ENCODE data around the gene CLK3. TPM values are rescaled to one million over a fixed set of nuclear protein-coding genes. Genes with fewer than 3 reads are reported as not detected.

CLK3 gene
- total RNA-seq, 1 donor from 2014 or later, result 53.1 TPM

DNA sequence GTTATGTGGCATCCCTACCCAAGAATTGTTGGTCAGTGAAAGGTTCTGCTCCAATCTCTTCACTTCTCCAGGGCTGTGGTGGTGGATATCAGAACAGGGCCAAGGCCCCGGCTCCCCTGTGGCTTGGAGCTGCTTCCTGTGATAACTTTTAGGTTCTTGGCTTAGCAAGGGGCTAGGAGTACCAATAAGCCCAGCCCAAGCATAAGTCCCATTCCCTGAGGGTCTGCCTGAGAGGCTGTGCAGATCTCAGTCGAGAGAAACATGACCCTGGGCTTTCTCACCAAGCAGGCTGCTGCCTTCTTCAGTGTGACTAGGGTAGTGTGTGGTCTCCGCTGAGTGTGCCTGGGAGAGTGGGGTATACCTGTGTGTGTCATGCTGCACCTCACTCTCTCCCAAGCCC lies 7.1 kb downstream of the CLK3 start:
- intact Hi-C loops (cut with micrococcal nuclease), result no loop called here
- DNase-seq, result no peak
- TF ChIP-seq, protein P1, sequence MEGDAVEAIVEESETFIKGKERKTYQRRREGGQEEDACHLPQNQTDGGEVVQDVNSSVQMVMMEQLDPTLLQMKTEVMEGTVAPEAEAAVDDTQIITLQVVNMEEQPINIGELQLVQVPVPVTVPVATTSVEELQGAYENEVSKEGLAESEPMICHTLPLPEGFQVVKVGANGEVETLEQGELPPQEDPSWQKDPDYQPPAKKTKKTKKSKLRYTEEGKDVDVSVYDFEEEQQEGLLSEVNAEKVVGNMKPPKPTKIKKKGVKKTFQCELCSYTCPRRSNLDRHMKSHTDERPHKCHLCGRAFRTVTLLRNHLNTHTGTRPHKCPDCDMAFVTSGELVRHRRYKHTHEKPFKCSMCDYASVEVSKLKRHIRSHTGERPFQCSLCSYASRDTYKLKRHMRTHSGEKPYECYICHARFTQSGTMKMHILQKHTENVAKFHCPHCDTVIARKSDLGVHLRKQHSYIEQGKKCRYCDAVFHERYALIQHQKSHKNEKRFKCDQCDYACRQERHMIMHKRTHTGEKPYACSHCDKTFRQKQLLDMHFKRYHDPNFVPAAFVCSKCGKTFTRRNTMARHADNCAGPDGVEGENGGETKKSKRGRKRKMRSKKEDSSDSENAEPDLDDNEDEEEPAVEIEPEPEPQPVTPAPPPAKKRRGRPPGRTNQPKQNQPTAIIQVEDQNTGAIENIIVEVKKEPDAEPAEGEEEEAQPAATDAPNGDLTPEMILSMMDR (IDR thresholded peaks at IDR 0.05; ENCODE audit: borderline replicate concordance), result no peak
- Histone ChIP-seq H3K4me1 (peaks cover 60% of the 10 kb centered on the region), H3K27me3 (ENCODE audit: low read depth) (no peaks in the 10 kb centered on the region), H3K36me3 (peaks cover 89% of the 10 kb centered on the region), H3K9me3 (replicated peaks) (no peaks in the 10 kb centered on the region), H3K4me3 (no peak overlapping the region), H3K27ac (replicated peaks) (no peak overlapping the region)

DNA sequence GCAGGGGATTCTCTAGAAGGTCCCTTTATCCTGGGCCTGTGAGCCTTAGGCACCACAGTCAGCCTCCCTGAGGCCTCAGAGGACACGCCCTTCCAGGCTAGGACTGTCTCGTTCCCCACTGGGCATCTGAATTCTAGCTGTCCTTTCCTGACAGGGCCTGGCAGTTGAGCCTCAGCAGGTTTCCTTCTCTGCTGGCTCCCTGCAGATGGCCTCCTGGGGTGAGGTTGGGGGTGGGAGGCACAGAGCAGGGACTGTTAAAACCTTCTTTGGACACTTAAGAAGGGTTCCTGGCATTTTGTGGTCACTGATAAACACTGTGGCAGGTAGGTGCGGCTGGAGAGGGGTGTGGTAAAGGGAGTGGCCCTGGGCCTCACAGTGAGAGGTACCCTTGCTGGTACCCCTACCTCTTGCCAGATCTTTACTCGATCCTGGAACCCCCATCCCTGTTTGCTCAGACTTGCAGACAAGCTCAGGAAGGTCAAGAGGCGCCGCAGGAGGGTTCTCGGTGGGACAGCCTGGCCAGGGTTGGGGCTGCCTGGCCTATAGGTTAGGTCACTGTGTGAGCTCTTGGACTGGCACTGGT lies 8.5 kb downstream of the CLK3 start:
- Histone ChIP-seq H3K9me3 (replicated peaks) (no peaks in the 10 kb centered on the region), H3K27me3 (ENCODE audit: low read depth) (no peaks in the 10 kb centered on the region), H3K4me1 (peaks cover 48% of the 10 kb centered on the region), H3K4me3 (no peak overlapping the region), H3K27ac (replicated peaks) (no peak overlapping the region), H3K36me3 (peaks cover 100% of the 10 kb centered on the region)
- intact Hi-C loops (cut with micrococcal nuclease), result no loop called here
- TF ChIP-seq, protein P1 (IDR thresholded peaks at IDR 0.05; ENCODE audit: borderline replicate concordance), result no peak
- DNase-seq, result no peak

DNA sequence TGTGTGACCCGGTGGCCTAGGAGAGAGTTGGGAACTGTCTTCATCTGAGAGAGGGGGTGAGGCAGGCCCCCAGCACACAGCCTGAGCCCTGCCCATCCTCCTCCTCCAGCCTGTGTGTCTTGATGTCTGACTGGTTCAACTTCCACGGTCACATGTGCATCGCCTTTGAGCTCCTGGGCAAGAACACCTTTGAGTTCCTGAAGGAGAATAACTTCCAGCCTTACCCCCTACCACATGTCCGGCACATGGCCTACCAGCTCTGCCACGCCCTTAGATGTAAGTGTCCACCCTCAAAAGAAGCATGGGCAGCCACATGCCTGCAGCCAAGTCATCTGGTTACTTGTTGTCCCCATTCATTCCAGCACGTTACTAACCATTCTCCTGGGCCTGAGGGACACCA lies 10.1 kb downstream of the CLK3 start:
- H3K27me3 ChIP-seq (ENCODE audit: low read depth), result no peaks in the 10 kb centered on the region
- TF ChIP-seq, protein P1 (IDR thresholded peaks at IDR 0.05; ENCODE audit: borderline replicate concordance), result no peak
- peaks cover 32% of the 10 kb centered on the region for H3K4me1 ChIP-seq
- no peak overlapping the region for H3K27ac ChIP-seq (replicated peaks)
- peaks cover 100% of the 10 kb centered on the region for H3K36me3 ChIP-seq
- intact Hi-C loops (cut with micrococcal nuclease), result no loop called here
- H3K4me3 ChIP-seq, result no peak overlapping the region
- no peaks in the 10 kb centered on the region for H3K9me3 ChIP-seq (replicated peaks)
- no peak for DNase-seq

DNA sequence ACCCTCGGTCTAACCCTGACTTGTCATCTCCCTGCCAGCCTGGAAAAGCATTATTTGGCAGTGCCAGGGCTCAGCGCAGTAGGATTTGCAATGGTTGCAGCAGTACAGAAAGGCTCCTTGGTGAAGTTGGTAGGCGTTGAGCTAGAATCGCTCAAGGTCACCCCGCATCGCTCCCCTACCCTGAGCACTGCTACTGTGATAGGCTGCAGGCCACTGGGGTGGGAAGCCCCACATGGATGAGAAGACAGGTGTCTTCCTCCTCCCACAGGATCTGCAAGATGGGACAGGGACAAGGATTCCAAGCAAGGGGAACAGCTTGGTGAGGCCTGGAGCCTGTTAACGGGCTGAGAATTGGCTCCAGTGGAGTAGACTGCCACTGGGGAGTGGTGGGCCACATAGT lies 10.7 kb downstream of the CLK3 start:
- TF ChIP-seq, protein P1 (IDR thresholded peaks at IDR 0.05; ENCODE audit: borderline replicate concordance), result no peak
- H3K36me3 ChIP-seq, result peaks cover 100% of the 10 kb centered on the region
- no peak for DNase-seq

DNA sequence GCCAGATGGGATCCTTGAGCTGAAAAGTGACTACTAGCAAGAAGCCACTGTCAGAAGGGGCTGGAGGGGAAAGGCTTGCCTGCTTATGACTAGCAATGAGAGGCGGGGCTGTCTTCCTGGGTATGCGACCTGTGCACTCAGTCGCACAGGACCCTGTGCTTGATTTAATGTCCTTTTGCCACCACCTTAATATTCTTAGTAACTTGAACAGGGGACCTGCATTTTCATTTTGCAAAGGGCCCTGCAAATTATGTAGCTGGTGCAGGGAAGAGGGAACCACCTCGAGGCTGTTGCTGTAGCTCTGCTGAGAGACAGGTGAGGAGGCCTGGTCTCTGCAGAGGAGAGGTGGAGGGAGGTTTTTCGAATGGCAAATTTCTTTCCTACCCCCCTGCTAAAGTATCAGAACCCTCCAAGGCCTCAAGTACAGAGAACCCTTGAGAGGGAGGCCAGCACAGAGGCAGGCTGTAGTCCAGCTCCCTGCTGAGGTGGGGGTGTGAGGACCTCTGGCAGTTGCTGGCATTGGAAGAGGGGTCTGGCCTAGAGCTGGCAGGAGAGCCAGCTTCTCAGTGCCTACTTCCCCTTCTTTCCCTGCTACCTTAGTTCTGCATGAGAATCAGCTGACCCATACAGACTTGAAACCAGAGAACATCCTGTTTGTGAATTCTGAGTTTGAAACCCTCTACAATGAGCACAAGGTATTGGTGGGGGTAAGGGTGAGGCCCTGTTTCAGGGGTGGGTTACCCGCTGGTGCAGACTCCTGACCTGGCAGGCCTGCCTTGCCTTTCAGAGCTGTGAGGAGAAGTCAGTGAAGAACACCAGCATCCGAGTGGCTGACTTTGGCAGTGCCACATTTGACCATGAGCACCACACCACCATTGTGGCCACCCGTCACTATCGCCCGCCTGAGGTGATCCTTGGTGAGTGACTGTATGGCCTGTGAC lies 11.4 kb downstream of the CLK3 start:
- intact Hi-C loops (cut with micrococcal nuclease), result no loop called here
- no peak for DNase-seq
- Histone ChIP-seq H3K4me1 (peaks cover 20% of the 10 kb centered on the region), H3K4me3 (no peak overlapping the region), H3K27ac (replicated peaks) (no peak overlapping the region), H3K9me3 (replicated peaks) (no peaks in the 10 kb centered on the region), H3K27me3 (ENCODE audit: low read depth) (no peaks in the 10 kb centered on the region), H3K36me3 (peaks cover 97% of the 10 kb centered on the region)
- TF ChIP-seq, protein P1 (IDR thresholded peaks at IDR 0.05; ENCODE audit: borderline replicate concordance), result no peak

More for the DNA sequence above, 10.7 kb downstream of the CLK3 start:
- Histone ChIP-seq H3K27ac (replicated peaks) (no peak overlapping the region), H3K9me3 (replicated peaks) (no peaks in the 10 kb centered on the region), H3K27me3 (ENCODE audit: low read depth) (no peaks in the 10 kb centered on the region), H3K4me3 (no peak overlapping the region), H3K4me1 (peaks cover 26% of the 10 kb centered on the region)
- intact Hi-C loops (cut with micrococcal nuclease), result no loop called here
